ENCODE results near the gene CDT1. TPM values are rescaled to one million over a fixed set of nuclear protein-coding genes. Genes with fewer than 3 reads are reported as not detected.
"Not testable (repeated sequence)": the region's sequence is repeated elsewhere in the genome, so short reads cannot be mapped to it uniquely, and the experiment has no call there.

The CDT1 gene
- total RNA-seq, 4 donors from 2014 or later: 4.7 to 25.7 (median 10.7) TPM

GRCh38 chr16:88769617-88770460, 33.8 kb upstream of the CDT1 start:
- no peak for TF ChIP-seq CTCF (IDR thresholded peaks at IDR 0.05)
- TF ChIP-seq POLR2A (IDR thresholded peaks at IDR 0.05): no peak
- no peak for TF ChIP-seq EP300 (IDR thresholded peaks at IDR 0.05)
- TF ChIP-seq POLR2AphosphoS5 (IDR thresholded peaks at IDR 0.05): no peak
- DNase-seq (ENCODE audit: low spot score in 2 of 2): no peak

GRCh38 chr16:88770461-88771293, 32.9 kb upstream of the CDT1 start:
- TF ChIP-seq POLR2A (IDR thresholded peaks at IDR 0.05): no peak
- no peak for TF ChIP-seq EP300 (IDR thresholded peaks at IDR 0.05)
- TF ChIP-seq POLR2AphosphoS5 (IDR thresholded peaks at IDR 0.05): no peak
- TF ChIP-seq CTCF (IDR thresholded peaks at IDR 0.05): no peak
- no peaks in the 10 kb centered on the region for H3K27me3 ChIP-seq
- no peak for DNase-seq (ENCODE audit: low spot score in 2 of 2)
- no peaks in the 10 kb centered on the region for H3K36me3 ChIP-seq
- WGBS: 30% methylated on average over 2 of the region's 41 CpGs
- H3K27ac ChIP-seq: peak overlapping the region; percentile 86
- H3K4me3 ChIP-seq: peak overlapping the region; percentile 36
- H3K4me1 ChIP-seq: peaks cover 83% of the 10 kb centered on the region
- H3K9me3 ChIP-seq: no peaks in the 10 kb centered on the region

More at GRCh38 chr16:88769617-88770460, 33.8 kb upstream of the CDT1 start:
- Histone ChIP-seq H3K27ac (peak overlapping the region; percentile 86), H3K36me3 (no peaks in the 10 kb centered on the region), H3K4me3 (peak overlapping the region; percentile 36), H3K9me3 (no peaks in the 10 kb centered on the region), H3K4me1 (peaks cover 91% of the 10 kb centered on the region), H3K27me3 (no peaks in the 10 kb centered on the region)
- 35% methylated on average over 11 of the region's 30 CpGs for WGBS

- Histone ChIP-seq H3K36me3 (peaks cover under 1% of the 10 kb centered on the region), H3K4me3 (peak overlapping the region; percentile 36), H3K27ac (peak overlapping the region; percentile 86), H3K9me3 (no peaks in the 10 kb centered on the region), H3K4me1 (peaks cover 79% of the 10 kb centered on the region), H3K27me3 (no peaks in the 10 kb centered on the region)
- no peak for DNase-seq (ENCODE audit: low spot score in 2 of 2)
- 68% methylated on average over 10 of the region's 19 CpGs for WGBS
- no peak for TF ChIP-seq EP300 (IDR thresholded peaks at IDR 0.05)
These were observed 32.3 kb upstream of the CDT1 start for GRCh38 chr16:88771294-88771772.

GRCh38 chr16:88771781-88772180, 31.8 kb upstream of the CDT1 start:
- H3K4me3 ChIP-seq; H3K9me3 ChIP-seq; H3K27ac ChIP-seq; H3K36me3 ChIP-seq; H3K27me3 ChIP-seq; DNase-seq (ENCODE audit: low spot score in 2 of 2): not testable (repeated sequence)
- WGBS: 93% methylated on average over 13 of the region's 23 CpGs
- peaks cover 83% of the 10 kb centered on the region for H3K4me1 ChIP-seq

GRCh38 chr16:88772871-88773811, 30.4 kb upstream of the CDT1 start:
- peaks cover 81% of the 10 kb centered on the region for H3K4me1 ChIP-seq
- WGBS: 59% methylated on average over 12 of the region's 29 CpGs
- no peaks in the 10 kb centered on the region for H3K27me3 ChIP-seq
- TF ChIP-seq POLR2AphosphoS5 (IDR thresholded peaks at IDR 0.05): no peak
- no peak for DNase-seq (ENCODE audit: low spot score in 2 of 2)
- no peak overlapping the region for H3K4me3 ChIP-seq
- peaks cover 3% of the 10 kb centered on the region for H3K36me3 ChIP-seq
- no peak overlapping the region for H3K27ac ChIP-seq
- H3K9me3 ChIP-seq: no peaks in the 10 kb centered on the region

GRCh38 chr16:88773812-88774291, 29.7 kb upstream of the CDT1 start:
- Histone ChIP-seq H3K4me1 (peaks cover 79% of the 10 kb centered on the region), H3K27me3 (no peaks in the 10 kb centered on the region), H3K9me3 (no peaks in the 10 kb centered on the region), H3K27ac (no peak overlapping the region), H3K4me3 (no peak overlapping the region), H3K36me3 (peaks cover 3% of the 10 kb centered on the region)
- TF ChIP-seq POLR2AphosphoS5 (IDR thresholded peaks at IDR 0.05): no peak
- no peak for TF ChIP-seq POLR2A (IDR thresholded peaks at IDR 0.05)
- TF ChIP-seq CTCF (IDR thresholded peaks at IDR 0.05): no peak
- TF ChIP-seq EP300 (IDR thresholded peaks at IDR 0.05): no peak
- peak in 1 of 2 donors; percentile 89 for DNase-seq (ENCODE audit: low spot score in 2 of 2)
- whole genome bisulfite sequencing: 65% methylated on average over 3 of the region's 12 CpGs
